PFSK-1 (cell line): ENCODE measurements around the gene LGALS3BP.

Experiments
- FOXP2 ChIP-seq: optimal IDR thresholded peaks from 2 replicates; pipeline ENCODE3; 2011; ENCODE audit warnings: borderline replicate concordance, control low read depth, inconsistent platforms; ENCODE audit not compliant: insufficient read depth; ENCODE audit errors: extremely low read length, extremely low read depth
- POLR2AphosphoS5 ChIP-seq: IDR thresholded peaks from 2 replicates; pipeline ENCODE4 v1.6.1; 2012; ENCODE audit warnings: low read depth, mild to moderate bottlenecking, control low read depth, low read length, moderate library complexity
- TF ChIP-seq, protein P1 (sequence below), 2 experiments: IDR thresholded peaks; 2 replicates each; pipeline versions ENCODE4 v1.6.1 to v1.8.0; 2011 to 2012; ENCODE audit warnings: low read depth in 2 of 2, low read length in 2 of 2, control low read depth in 1 of 2, inconsistent platforms in 1 of 2, mild to moderate bottlenecking in 1 of 2, moderate library complexity in 1 of 2; ENCODE audit not compliant: insufficient read depth in 1 of 2

DNA sequence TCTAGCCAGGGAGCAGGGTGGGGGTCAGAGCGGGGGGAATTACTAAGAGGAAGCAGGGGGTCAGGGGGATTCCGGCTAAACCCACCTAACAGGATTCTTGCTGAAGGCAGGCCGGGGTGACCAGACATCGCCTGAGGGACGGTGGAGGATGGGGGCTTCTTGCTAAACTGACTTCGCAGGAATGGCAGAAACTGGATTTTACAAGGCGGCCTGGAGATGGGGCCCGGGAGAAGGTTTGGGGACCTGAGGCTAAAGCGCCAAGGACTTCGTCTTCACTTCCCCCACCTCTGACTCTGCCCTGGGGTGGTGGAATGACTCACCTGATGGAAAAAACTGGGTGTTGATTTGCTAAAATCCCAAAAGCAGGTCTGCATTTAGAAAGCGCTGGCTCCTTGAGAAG lies 23.5 kb downstream of the LGALS3BP start:
- TF ChIP-seq POLR2AphosphoS5 (no peak), FOXP2 (no peak)
- TF ChIP-seq, protein P1, sequence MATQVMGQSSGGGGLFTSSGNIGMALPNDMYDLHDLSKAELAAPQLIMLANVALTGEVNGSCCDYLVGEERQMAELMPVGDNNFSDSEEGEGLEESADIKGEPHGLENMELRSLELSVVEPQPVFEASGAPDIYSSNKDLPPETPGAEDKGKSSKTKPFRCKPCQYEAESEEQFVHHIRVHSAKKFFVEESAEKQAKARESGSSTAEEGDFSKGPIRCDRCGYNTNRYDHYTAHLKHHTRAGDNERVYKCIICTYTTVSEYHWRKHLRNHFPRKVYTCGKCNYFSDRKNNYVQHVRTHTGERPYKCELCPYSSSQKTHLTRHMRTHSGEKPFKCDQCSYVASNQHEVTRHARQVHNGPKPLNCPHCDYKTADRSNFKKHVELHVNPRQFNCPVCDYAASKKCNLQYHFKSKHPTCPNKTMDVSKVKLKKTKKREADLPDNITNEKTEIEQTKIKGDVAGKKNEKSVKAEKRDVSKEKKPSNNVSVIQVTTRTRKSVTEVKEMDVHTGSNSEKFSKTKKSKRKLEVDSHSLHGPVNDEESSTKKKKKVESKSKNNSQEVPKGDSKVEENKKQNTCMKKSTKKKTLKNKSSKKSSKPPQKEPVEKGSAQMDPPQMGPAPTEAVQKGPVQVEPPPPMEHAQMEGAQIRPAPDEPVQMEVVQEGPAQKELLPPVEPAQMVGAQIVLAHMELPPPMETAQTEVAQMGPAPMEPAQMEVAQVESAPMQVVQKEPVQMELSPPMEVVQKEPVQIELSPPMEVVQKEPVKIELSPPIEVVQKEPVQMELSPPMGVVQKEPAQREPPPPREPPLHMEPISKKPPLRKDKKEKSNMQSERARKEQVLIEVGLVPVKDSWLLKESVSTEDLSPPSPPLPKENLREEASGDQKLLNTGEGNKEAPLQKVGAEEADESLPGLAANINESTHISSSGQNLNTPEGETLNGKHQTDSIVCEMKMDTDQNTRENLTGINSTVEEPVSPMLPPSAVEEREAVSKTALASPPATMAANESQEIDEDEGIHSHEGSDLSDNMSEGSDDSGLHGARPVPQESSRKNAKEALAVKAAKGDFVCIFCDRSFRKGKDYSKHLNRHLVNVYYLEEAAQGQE (IDR thresholded peaks at IDR 0.05; ENCODE audit: insufficient read depth in 1 of 2, low read depth in 2 of 2, low read length in 2 of 2): no peak
